Chondrocyte (in vitro differentiated cells): Measurements from ENCODE around the gene HOOK1. TPM values are rescaled to one million over a fixed set of nuclear protein-coding genes. Genes with fewer than 3 reads are reported as not detected.
"Not testable (repeated sequence)": the region's sequence is repeated elsewhere in the genome, so short reads cannot be mapped to it uniquely, and the experiment has no call there.

Experiments used
- DNase-seq: peaks from one replicate; pipeline ENCODE4 v3.0.0; 2021; ENCODE audit warnings: mixed read lengths, low spot score
- H3K27ac Mint-ChIP-seq: one replicate; pipeline ENCODE4 v1.8.0; 2021; ENCODE audit warnings: mild to moderate bottlenecking, moderate library complexity, mixed read lengths; ENCODE audit not compliant: unreplicated experiment
- H3K27me3 Mint-ChIP-seq: 2 replicates; pipeline ENCODE4 v1.8.0; 2021; ENCODE audit warnings: low read depth, mixed read lengths
- H3K36me3 Mint-ChIP-seq: 2 replicates; pipeline ENCODE4 v1.8.0; 2021; ENCODE audit warnings: low read depth, mixed read lengths
- H3K4me1 Mint-ChIP-seq: 2 replicates; pipeline ENCODE4 v1.8.0; 2021; ENCODE audit warnings: low read depth, mild to moderate bottlenecking, mixed read lengths
- H3K4me3 Mint-ChIP-seq: one replicate; pipeline ENCODE4 v1.8.0; 2021; ENCODE audit warnings: mild to moderate bottlenecking, moderate library complexity, mixed read lengths; ENCODE audit not compliant: unreplicated experiment
- H3K9me3 Mint-ChIP-seq: 2 replicates; pipeline ENCODE4 v1.8.0; 2021; ENCODE audit warnings: low read depth, mixed read lengths
- total RNA-seq: library from RNA; stranded (reverse); gene quantifications from 3 replicates; pipeline ENCODE4 v1.2.1, GENCODE V29; 2021
- TF ChIP-seq, protein P1 (sequence below): fragments of 200-600 bp; sonication (generic); IDR thresholded peaks from 2 replicates; pipeline ENCODE4 v1.5.0; 2021; ENCODE audit warnings: antibody characterized with exemption, mild to moderate bottlenecking, moderate library complexity

Gene HOOK1
- total RNA-seq, 1 donor from 2014 or later = 0.40 TPM

DNA sequence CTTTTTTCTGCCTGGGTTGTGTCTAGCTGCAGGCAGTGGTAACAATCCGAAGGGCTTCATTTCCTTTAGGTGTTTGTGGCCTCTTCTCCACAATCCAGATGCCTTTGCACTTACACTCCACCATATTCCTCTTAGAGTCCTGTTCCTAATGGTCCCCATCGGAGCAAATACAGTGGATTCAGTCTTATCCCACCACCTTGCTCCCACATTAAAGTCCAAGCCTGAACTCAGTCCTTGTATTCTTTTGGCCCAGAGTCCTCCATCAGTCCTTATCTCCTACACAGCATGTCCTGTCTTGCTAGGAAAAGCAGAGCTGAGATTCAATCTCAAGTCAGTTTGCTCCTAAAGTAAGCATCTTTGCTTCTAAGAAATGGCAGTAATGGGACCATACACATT, 103.0 kb downstream of the HOOK1 start:
- H3K4me3 Mint-ChIP-seq = no peak overlapping the region
- H3K4me1 Mint-ChIP-seq = peaks cover 4% of the 10 kb centered on the region
- no peak for DNase-seq
- TF ChIP-seq, protein P1, sequence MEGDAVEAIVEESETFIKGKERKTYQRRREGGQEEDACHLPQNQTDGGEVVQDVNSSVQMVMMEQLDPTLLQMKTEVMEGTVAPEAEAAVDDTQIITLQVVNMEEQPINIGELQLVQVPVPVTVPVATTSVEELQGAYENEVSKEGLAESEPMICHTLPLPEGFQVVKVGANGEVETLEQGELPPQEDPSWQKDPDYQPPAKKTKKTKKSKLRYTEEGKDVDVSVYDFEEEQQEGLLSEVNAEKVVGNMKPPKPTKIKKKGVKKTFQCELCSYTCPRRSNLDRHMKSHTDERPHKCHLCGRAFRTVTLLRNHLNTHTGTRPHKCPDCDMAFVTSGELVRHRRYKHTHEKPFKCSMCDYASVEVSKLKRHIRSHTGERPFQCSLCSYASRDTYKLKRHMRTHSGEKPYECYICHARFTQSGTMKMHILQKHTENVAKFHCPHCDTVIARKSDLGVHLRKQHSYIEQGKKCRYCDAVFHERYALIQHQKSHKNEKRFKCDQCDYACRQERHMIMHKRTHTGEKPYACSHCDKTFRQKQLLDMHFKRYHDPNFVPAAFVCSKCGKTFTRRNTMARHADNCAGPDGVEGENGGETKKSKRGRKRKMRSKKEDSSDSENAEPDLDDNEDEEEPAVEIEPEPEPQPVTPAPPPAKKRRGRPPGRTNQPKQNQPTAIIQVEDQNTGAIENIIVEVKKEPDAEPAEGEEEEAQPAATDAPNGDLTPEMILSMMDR = no peak
- H3K36me3 Mint-ChIP-seq = peaks cover 3% of the 10 kb centered on the region
- H3K9me3 Mint-ChIP-seq = peaks cover 2% of the 10 kb centered on the region
- H3K27me3 Mint-ChIP-seq = peaks cover 18% of the 10 kb centered on the region
- no peak overlapping the region for H3K27ac Mint-ChIP-seq

GRCh38 chr1:59919746-59920145, 105.0 kb downstream of the HOOK1 start:
- Mint-ChIP-seq H3K36me3 (peaks cover 8% of the 10 kb centered on the region), H3K27me3 (peaks cover 16% of the 10 kb centered on the region), H3K27ac (no peak overlapping the region), H3K9me3 (peaks cover 14% of the 10 kb centered on the region), H3K4me3 (no peak overlapping the region), H3K4me1 (peaks cover 4% of the 10 kb centered on the region)
- no peak for DNase-seq
- TF ChIP-seq, protein P1 = no peak

DNA sequence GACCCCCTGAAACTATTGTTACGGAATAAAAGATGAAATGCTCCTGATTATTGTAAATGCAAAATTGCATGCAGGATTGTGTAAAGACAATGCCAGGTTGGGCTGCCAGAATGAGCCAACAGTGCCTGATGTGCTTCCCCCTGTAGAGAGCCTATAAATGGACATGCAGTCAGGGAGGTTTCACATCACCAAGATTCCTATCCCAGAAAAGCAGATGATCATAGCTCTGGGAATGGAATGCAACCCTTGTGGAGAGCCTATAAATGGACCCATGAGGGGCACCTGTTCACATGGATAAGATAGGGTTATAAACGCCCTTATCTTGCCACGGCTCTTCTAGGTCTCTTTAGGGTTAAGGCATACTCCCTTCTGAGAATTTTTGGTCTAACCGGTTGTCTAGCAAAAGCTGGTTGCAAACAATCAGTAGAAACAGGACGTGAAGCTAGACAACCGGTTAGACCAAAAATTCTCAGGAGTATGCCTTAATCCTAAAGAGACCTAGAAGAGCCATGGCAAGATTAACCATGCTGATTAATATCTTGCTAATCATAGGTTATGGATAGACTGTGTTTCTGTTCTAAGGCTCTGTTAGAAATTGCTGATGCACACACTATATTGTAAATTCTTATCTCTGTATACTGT, 106.6 kb downstream of the HOOK1 start:
- Mint-ChIP-seq H3K36me3 (peaks cover 15% of the 10 kb centered on the region), H3K9me3 (peaks cover 21% of the 10 kb centered on the region), H3K27me3 (peaks cover 19% of the 10 kb centered on the region)
- not testable (repeated sequence) for H3K4me1 Mint-ChIP-seq, H3K4me3 Mint-ChIP-seq, H3K27ac Mint-ChIP-seq, DNase-seq

DNA sequence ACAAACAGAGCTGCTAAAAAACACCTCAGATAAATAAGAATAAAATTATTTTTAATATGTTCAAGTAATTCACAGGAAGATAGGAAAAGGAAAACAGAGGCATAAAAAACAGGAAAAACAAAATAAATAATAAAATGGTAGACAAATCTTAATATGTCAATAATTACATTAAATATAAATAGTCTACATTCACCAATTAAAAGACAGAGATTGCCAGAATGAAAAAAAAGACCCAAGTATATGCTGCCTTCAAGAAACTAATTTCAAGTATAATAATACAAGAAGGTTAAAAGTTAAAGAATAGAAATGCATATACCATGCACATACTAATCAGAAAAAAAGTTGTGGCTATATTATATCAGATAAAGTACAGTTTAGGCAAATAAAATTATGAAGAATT, 109.9 kb downstream of the HOOK1 start:
- DNase-seq = no peak
- TF ChIP-seq, protein P1 = no peak
- Mint-ChIP-seq H3K4me1 (peaks cover 5% of the 10 kb centered on the region), H3K36me3 (peaks cover 12% of the 10 kb centered on the region), H3K27ac (no peak overlapping the region), H3K4me3 (no peak overlapping the region), H3K9me3 (peaks cover 21% of the 10 kb centered on the region), H3K27me3 (peaks cover 38% of the 10 kb centered on the region)

Other genes starting within 250 kb of the HOOK1 start
- gene CYP2J2, start 111.8 kb downstream of the HOOK1 start, total RNA-seq = 0.22 to 0.44 TPM (median 0.32 TPM) in 3 replicates